Measurements from ENCODE around the gene WNT3.
"Not testable (repeated sequence)": the region's sequence is repeated elsewhere in the genome, so short reads cannot be mapped to it uniquely, and the experiment has no call there.

Gene WNT3

DNA sequence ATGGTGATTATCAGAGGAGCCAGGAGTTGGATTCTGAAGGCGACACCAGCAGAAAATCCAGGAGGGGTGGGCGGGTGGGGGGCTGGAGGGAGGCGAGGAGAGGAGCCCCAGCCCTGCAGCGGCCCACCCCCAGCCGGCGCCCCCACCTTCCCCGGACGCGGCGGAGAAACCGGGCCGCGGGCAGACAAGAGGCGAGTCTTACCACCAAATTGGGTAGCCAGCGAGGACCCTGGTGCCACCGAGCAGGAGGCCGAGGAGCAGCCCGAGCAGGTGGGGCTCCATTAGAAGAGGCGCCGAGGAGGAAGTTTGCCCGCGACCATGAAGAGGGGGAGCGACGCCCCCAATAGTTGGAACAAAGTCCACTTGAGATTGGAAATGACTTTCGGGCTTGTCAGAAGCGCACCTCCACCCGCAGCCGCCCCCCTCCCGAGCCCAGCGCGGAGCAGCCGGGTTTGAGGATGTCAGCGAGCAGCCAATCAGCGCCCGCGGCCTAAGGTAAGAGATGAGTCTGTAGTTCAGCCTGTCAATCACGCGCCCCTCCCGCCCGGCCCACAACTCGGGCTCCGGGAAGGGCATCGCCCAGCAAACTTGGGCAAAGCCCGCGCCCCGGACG lies at the start of gene WNT3:
Gene WNT3, minus strand, starts transcription at position 377 of the 613 bp plus-strand sequence. Its CDS starts 95 bp downstream, at position 282.
- DNase-seq (ENCODE audit: low spot score): peak; percentile 69

DNA sequence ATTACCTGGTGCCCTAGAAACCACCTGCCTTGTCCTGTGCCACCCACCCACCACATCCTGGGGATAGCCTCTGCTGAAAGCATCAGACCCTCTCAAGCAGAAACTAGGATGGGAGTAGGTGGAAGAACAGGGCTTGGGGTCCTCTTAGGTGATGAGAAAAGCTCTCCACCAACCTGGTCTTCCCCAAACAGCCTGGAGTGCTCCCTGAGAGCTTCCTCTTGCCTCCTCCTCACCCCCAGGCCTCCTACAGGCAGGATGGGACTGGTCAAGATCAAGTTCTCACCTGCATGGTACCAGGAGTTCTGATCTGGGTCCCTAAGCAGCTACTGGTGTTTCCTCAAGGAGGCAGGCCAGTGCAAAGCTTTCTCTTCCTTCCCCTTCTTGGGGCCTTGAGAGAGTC lies 48.3 kb upstream of the WNT3 start:
- DNase-seq (ENCODE audit: low spot score): no peak

DNA sequence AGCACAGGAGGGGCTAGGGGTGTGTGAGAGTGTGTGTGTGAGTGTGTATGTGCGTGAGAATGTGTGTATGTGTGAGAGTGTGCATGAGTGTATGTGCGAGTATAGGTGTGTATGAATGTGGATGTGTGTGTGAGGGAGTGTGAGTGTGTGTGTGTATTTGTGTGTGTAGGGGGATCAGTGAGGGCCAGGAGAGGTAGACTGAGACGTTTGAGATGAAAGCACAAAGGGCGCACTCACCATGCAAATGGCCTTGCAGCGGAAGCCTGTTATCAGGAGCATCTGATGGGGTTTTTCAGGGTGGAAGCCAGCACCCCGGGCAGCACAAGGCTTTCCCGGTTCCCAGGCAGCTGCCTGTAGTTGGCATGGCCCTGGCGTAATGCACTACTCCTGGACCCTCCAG lies 47.8 kb upstream of the WNT3 start:
- no peak for DNase-seq (ENCODE audit: low spot score)

GRCh38 chr17:46865100-46865499 lies 46.6 kb upstream of the WNT3 start:
- DNase-seq (ENCODE audit: low spot score): no peak

DNA sequence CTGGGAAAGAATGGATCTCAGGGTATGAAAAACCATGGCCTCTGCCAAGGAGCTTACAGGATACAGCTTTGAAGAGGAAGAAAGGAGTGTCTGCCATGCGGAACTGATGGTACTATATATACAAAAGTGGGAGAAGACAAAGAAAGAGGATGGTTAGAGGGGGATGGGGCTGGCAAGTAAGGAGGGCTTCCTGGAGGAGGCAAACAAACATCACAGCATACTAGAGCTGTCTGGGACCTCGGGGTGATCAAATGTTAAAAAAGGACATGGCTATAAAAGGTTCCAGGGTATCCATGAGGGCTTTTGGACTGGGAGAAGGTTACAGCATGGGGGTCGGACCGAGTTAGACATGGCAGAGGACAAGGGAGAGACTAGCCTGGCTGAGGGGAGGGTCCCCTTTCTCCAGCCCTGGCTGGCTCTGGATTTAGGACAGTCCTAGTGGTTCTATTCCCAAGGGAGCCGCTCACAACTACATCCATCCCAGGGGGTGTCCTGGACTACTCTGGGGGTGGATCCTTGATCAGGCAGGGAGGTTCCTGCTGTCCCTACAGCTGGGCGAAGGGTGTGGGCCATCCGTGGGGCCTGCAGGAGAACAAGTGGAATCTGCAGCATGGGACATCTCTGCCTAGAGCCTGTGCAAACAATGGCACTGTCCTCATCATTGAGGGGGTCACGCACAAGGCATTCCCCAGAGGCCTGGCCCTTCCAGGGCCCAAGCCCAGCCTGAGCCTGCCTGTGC lies 45.1 kb upstream of the WNT3 start:
- DNase-seq (ENCODE audit: low spot score): no peak

DNA sequence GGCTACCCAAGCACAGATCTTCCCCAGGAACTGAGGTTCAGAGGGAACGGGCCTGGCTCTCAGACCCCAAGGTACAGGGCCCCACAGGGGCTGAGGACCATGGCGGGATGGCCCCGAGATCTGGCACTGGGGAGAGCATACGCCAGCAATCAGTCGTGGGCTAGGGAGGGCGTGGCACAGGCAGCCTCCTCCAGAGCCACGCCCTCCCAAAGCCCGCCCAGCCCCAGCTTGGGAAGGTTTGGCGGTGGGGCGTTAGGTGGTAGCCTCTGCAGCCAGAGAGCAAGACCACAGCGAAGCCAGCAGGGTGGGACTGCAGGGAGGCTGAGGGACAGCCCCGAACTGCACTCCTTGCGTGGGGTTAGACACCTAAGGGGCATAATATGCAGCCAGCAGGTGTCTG lies 44.5 kb upstream of the WNT3 start:
- DNase-seq (ENCODE audit: low spot score): no peak

GRCh38 chr17:46859996-46860395 lies 41.5 kb upstream of the WNT3 start:
- DNase-seq (ENCODE audit: low spot score): no peak

- DNase-seq (ENCODE audit: low spot score): no peak
Measured at GRCh38 chr17:46857600-46857999, 39.1 kb upstream of the WNT3 start.

DNA sequence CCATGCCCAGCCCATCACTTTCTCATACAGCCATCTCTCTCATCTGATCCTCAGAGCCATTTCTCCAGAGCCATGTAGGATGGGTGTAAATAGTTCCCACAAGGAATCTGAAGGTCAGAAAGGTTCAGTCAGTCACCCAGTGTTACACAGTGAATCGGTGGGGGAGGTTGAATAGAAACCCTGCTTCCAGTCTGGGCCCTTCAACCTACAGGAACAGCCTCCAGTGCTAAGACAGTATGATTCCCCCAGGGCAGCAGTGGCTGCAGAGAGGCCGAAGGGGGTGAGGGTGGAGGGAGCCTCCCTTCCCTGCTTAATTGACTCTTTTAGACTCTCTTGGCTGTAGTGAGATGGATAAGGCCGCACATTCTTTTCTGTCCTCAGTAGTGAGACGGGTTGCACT lies 36.5 kb upstream of the WNT3 start:
- DNase-seq (ENCODE audit: low spot score): no peak

DNA sequence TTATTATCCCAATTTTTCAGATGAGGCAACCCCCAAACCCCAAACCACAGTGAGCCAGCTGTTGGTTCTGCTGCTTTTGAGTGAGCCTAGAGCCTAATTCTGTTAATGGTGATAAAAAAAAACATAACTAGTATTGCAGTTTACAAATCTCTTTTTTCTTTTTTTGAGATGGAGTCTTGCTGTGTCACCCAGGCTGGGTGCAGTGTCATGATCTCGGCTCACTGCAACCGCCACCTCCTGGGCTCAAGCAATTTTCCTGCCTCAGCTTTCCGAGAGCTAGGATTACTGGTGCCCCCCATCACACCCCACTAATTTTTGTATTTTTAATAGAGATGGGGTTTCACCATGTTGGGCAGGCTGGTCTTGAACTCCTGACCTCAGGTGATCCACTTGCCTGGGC lies 36.0 kb upstream of the WNT3 start:
- DNase-seq (ENCODE audit: low spot score): no peak

- DNase-seq (ENCODE audit: low spot score): no peak
Measured at GRCh38 chr17:46853896-46854444, 35.5 kb upstream of the WNT3 start.

GRCh38 chr17:46851029-46851741 lies 32.7 kb upstream of the WNT3 start, which contains the start of gene WNT9B:
WNT9B (plus strand) TSS chr17:46851583; CDS start chr17:46851639, 56 bp downstream.
- DNase-seq (ENCODE audit: low spot score): peak; percentile 67

DNA sequence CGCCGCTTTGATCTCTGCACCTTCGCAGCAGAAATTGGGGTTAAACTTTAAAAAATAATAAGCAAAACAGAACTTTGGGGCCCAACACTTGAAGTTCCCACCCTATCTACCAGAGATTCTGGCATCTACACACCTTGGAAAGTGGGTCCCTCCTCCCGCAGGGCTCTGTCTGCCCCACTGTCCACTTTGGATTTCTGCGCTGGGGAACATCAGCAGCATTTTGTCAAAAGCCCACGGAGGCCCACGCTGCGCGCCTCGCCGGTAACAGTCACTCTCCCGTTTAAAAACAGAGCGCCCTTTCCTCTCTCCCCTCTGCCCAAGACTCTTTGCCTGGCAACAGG lies 32.2 kb upstream of the WNT3 start:
- DNase-seq (ENCODE audit: low spot score): no peak

GRCh38 chr17:46848534-46848933 lies 30.0 kb upstream of the WNT3 start:
- no peak for DNase-seq (ENCODE audit: low spot score)

GRCh38 chr17:46847204-46848191 lies 29.0 kb upstream of the WNT3 start:
- DNase-seq (ENCODE audit: low spot score): no peak

DNA sequence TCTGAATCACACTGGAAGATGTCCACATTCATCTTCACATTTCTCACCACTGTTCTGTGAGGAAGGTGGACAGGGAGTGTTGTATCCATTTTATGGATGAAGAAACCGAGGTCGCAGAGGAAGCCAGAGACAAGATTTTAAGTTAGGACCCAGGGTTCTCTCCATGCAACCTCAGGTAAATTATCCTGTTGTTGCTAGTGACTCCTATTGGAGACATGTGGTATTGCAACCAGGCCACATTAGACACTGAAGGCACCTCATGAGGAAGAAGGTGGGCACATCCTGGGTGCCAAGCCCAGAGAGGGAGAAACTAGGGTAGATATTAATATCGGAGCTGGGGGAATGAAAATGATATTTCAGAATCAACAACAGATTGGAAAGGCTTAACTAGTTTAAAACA lies 24.3 kb upstream of the WNT3 start:
- no peak for DNase-seq (ENCODE audit: low spot score)

DNA sequence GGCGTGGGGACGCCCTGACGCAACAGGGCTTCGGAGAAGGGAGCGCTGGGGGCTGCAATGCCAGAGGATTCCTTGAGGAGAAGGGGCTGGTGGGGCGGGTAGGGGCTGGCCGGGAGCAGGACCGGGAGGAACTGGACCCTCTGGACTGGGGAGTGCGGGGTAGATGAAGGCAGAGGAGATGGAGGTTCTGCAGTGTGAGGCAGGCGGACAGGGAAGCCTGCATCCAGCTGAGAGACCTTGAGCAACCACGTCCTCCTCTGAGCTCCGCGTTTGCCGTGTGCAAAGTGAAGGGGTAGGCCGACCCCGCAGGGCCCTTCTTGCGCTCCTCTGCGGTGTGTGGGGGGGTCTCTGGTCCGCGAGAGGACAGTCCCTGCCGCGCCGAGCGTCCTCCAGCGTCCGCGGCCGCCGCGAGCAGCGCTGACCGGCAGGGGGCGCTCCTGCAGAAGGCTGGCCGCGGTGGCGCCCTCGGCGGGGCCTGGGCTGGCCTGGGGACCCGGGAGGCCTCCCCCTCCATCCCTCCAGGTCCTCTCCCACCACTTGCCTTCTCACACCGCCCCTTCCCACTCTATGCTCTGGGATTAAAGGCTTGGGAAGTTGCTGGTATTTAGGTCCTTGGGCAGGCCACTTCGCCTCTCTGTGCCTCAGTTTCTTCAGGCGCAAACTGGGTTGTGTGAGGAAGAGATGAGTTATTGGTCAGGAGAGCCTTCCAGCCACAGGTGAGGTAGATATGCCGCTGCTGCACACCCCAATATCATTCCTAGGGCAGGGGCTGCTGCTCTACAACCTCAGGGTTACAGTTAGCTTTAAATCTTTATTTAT lies 23.3 kb upstream of the WNT3 start:
- DNase-seq (ENCODE audit: low spot score): peak; percentile 61

GRCh38 chr17:46840596-46840995 lies 22.1 kb upstream of the WNT3 start:
- DNase-seq (ENCODE audit: low spot score): not testable (repeated sequence)

- no peak for DNase-seq (ENCODE audit: low spot score)
Measured at GRCh38 chr17:46839211-46839610, 20.7 kb upstream of the WNT3 start.

- DNase-seq (ENCODE audit: low spot score): no peak
Measured at GRCh38 chr17:46837521-46837920, 19.0 kb upstream of the WNT3 start.

DNA sequence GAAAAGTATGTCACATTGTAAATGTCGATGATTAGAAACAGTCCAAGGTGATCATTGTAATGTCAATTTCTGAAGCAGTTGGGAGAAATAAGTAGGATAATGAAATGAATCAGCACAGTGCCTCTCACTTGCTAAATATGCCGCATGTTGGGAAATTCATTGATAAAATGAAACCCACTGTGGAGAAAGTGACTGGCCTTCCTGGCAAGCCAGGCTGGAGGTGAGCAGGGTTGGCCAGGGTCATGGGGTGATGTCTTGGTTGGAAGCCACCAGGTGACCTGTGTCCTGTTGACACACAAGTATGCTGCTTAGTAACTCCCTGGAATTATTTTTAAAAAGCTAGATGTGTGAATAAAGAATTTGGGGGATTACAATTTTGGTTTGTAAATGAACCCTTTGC lies 18.0 kb upstream of the WNT3 start:
- DNase-seq (ENCODE audit: low spot score): no peak
